HG03565 (cell line): ENCODE data around the gene RAD9B.
"Not testable (repeated sequence)": the region's sequence is repeated elsewhere in the genome, so short reads cannot be mapped to it uniquely, and the experiment has no call there.

ENCODE experiments used
- ATAC-seq: cut with Tn5 transposase; IDR thresholded peaks from one replicate; pipeline ENCODE4 v1.9.1; 2021; ENCODE audit warnings: mild to moderate bottlenecking, moderate library complexity; ENCODE audit not compliant: unreplicated experiment

RAD9B gene

DNA sequence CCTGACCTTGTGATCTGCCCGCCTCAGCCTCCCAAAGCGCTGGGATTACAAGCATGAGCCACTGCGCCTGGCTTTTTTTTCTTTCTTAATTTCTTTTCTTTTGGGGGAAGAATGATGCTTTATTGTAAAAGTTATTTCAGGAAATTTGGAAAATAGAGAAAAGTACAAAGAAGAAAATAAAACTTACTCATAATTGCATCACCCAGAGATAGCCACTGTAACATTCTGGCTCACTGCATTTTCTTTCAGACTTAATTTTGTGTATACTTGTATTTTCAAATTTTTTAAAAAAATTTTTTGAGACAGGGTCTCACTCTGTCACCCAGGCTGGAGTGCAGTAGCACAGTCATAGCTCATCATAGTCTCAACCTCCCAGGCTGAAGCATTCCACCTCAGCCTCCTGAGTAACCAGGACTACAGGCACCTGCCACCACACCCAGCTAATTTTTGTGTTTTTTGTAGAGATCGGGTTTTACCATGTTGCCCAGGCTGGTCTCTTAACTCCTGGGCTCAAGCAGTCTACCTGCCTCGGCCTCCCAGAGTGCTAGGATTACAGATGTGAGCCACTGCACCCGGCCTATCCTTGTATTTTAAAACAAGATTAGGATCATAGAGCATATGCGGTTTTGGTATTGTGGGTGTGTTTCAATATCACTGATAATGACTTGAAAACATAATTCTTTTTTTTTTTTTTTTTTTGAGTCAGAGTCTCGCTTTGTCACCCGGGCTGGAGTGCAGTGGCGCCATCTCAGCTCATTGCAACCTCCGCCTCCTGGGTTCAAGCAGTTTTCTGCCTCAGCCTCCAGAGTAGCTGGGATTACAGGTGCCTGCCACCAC, 19.0 kb downstream of the RAD9B start:
- ATAC-seq: not testable (repeated sequence)

DNA sequence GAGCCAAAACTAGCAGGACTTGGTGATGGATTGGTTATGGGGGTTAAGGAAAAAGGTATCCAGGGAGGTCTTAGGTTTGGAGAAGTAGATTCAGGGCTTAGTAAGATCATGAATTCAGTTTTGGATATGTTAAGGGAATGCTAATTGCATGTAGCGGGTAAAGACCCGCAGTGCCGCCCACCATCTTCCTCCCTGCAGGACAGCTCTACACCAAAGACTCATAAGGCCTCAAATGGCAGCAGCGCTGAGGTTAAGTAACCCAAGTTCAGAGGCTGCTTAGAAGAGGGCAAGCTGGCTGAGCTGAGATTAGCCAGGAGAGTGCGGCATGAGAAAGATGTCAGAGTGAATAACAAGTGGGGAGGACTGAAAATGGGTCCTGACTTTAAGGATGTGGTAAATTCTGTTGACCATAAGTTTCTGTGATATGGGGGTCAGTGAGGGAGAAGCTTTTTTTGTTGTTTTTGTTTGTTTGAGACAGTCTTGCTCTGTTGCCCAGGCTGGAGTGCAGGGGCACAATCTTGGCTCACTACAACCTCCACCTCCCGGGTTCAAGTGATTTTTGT, 26.2 kb downstream of the RAD9B start:
- no peak for ATAC-seq

GRCh38 chr12:110530511-110530910, 28.4 kb downstream of the RAD9B start:
- ATAC-seq: no peak

- peak; percentile 74 for ATAC-seq
Measured at GRCh38 chr12:110531741-110532333, 29.7 kb downstream of the RAD9B start.

DNA sequence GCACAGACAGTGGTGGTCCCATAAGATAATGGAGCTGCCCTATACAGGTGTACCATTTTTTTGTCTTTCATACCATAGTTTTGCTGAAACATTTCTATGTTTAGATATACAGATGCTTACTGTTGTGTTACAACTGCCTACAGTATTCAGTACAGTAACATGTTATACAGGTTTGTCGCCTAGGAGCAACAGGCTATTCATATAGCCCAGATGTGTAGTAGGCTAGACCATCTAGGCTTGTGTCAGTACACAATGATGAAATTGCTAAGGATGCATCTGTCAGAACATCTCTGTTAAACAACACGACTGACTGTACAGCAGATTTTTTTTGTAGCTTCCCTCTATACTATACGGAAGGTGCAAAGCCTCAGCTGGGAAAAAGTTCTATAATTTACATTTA, 30.5 kb downstream of the RAD9B start:
- ATAC-seq: no peak

GRCh38 chr12:110533607-110534006, 31.5 kb downstream of the RAD9B start:
- ATAC-seq: no peak

- ATAC-seq: no peak
Measured at GRCh38 chr12:110534811-110535210, 32.7 kb downstream of the RAD9B start.

DNA sequence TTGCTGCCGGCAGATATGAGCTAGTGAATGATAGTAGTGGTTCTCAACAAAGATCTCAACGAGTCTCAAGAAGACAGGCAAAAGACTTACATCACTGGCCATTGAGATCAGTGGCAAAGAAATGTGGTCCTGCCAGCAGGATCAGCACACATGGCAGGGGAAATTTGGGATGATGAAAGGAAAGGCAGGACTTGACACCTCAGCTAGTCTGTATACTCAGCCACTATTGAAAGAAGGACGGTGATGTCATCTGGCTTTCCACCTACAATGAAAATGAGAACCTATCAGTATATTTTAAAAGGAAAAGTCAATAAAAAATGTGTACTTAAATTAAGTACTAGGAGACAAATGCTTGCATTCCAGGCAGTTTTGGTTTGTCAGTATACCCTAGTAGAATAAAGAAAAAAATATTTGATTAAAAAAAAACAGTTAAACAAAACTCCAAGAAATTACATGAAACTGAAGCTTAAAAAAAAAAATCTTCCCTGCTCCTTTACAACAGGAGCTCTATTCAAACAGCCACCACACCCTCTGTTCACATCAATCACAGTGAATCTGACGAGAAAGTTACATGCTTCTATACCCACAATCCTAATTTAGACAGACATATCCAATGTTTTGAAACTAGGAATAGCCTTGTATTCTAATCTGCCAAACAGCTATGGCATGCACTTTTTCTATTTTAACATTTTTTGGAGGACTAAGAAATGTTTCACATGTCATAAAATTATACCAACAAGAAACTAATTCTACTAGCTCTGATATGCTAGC, 34.9 kb downstream of the RAD9B start:
- no peak for ATAC-seq

DNA sequence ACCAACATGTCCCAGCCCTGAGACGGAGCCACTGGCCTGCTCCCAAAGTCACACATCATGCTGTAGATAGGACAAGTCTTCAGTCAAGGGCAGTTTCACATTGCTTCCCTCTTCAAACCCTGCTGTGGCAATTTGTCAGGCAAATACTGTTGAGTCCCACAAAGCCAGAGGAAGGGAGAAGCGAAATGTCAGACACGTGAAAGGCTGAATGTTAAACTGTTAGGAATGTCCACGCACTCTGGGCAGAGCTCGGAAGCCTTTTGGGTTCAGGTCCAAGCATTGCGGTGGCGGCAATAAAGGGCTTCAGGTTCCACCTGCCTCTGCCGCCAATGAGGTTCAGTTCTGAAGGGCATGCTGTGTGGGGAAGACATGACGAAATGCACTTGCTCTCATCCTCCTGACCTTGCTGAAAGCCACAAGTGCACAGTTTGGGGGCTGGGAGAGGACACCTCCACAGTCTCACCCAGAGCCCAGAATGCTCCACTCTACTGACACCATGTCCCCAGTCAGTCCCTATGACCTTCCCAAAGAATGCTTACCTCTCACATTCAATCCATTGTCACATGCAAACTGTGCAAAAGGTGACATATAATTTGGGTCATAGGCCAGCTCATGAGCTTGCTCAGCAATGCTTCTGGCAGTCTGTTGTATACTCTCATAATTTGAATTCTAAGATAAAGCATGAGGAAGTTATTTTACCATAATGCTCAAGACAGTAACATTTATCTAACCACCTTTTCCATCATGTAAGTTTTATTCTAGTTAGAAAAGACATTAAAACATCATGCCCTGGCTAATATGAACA, 35.7 kb downstream of the RAD9B start:
- ATAC-seq: no peak

DNA sequence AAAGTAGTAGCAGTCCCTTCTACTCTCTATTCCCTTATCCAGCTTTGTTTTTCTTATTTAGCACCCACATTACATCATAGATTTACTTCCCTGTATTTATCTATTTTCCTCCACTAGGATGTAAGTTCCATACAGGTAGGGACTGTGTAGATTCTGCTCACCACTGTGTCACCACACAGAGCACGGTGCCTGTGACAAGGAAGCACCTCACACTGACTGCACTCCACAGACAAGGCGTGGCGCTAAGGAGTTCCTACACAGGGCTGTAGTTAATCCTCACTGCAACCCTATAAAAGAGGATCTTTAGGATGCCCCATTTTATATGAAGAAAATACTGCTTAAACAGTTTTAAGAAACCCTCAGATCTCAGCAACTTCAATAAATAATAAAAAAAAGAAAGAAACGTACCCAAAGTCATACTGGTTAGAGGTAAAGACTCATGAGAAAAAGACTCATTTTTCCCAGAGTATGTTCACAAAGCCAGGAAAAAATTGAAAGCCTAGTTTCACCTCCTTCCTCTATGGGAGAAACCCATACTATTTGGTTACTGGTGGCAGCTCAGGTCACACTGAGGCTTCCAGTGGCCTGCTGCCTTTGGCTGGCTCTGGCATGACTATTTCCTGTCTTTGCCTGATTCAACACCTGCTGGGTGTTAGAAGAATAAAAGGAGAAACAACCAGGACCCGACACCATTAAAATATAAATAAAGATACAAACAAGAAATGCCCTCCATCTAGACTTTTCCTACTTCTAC, 36.9 kb downstream of the RAD9B start:
- no peak for ATAC-seq

DNA sequence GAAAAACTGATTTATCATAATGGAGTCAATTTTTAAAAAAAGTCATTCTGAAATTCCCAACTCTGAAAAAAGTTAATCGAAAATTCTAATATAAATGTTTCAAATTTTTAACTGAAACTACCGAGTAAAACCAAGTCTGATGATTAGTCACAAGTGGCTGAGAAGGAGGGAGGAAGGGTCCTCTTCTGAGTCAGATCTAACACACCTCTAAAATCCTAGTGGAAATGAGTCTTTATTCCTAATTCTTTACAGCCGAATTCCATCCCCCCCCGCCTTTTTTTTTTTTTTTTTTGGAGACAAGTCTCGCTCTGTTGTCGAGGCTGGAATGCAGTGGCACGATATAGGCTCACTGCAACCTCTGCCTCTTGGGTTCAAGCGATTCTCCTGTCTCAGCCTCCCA, 37.9 kb downstream of the RAD9B start:
- ATAC-seq: no peak

DNA sequence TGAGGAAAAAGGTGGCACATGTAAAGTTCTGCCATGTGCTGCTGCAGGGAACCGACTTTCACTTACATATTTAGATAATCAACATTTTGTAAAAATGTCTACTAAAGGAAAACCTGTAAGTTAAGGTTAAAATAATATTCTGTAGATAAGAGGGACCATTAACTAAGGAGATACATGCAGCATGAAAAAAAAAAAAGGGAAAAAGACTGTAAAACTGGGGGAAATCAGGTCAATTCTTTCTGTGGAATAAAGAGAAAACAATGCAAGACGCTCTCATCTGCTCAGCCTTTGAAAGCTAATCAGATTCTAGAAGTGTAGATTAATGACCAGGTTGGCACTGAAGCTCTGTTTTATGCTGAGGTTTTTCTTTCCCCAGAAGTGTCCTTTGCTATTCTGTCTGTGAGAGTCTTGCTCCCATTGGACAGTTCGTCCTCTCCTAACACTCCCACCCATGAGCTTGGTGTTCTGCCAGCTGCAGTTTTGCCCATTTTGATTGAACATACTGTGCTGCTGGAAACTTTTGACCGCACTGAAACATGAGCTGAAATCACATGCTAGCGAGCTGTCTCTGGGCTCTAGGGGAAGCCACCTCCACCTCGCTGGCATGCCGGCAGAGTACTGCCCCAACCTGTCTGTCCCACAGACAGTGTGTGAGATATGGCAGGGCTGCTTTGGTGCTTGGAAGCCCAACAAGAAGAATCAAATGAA, 41.3 kb downstream of the RAD9B start:
- no peak for ATAC-seq

- no peak for ATAC-seq
Measured at GRCh38 chr12:110543965-110544364, 41.8 kb downstream of the RAD9B start.

DNA sequence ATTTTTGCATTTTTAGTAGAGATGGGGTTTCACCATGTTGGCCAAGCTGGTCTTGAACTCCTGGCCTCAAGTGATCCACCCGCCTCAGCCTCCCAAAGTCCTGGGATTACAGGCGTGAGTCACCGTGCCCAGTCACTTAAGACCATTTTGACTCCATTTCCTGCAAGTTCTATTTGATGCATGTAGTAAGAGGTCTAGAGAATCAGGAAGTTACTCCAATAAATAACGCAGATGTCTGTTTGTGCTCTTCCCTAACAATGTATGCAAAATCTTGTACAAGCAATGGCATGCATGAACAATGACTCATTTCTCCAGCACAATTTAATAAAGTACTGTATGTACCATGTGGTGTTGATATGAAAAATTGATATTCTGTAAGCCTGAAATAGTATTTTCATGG, 43.1 kb downstream of the RAD9B start:
- ATAC-seq: not testable (repeated sequence)

DNA sequence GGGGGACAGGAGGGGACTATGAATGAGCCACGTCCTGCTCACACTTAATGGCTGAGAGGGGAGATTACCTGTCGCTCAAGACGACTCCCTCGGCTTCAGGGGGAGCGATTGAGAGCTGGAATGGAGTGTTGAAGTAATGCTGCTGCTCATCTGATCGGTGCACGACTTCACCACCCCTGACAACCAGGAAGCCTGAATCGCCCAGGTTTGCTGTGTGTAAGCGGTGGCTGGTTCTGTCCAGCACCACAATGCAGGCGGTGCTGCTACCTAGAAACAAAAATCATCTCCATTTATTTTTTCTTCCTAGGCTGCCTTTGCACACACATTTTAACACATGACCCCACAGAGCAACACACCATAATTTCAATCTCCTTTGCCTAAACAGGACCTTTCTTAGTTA, 43.7 kb downstream of the RAD9B start:
- ATAC-seq: no peak

GRCh38 chr12:110546339-110546738, 44.2 kb downstream of the RAD9B start:
- no peak for ATAC-seq

DNA sequence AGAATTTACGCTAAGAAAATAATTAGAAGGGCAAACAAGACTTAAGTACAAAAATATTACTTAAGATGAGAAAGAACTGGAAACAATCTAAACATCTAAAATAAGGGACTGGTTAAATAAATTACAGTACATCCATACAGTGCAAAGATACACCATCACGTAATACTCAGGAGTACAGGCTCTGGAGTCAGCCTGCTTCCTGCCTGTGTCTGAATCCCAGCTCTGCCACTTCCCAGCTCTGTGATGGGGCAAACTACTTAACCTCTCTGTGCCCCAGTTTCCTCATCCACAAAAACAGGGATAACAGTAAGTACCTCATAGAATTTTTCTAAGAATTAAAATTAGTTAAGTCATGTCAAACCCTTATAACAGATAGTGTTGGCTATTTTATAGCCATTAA, 45.0 kb downstream of the RAD9B start:
- ATAC-seq: no peak

DNA sequence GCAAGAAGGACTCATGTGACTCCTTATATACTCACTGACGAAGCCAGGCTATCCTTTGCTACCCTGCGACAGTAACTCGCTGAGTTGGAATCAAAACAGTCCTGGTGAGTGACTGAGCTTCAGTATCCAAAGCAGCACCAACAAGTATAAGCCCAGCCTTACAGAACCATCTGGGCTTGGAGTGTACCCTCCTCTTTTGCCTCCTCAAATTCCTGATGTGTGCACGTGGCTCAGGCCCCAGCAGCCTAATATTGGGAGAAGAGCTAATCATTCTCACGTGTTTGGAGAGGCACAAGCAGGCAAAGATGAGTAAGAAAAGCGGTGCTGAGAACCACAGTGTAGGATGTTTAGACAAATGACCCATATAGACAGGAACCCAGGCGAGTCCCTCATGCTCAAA, 46.5 kb downstream of the RAD9B start:
- no peak for ATAC-seq

- ATAC-seq: no peak
Measured at GRCh38 chr12:110549716-110550115, 47.6 kb downstream of the RAD9B start.
